Activated T-cell treated with anti-CD3 and anti-CD28 coated beads for 48 hours (primary cell): Measurements from ENCODE around the gene KRTAP19-3.
"Not testable (repeated sequence)": the region's sequence is repeated elsewhere in the genome, so short reads cannot be mapped to it uniquely, and the experiment has no call there.

ENCODE experiments used
- DNase-seq: peaks from one replicate; pipeline ENCODE4 v3.0.0-alpha.2; 2020; ENCODE audit warnings: low read depth

KRTAP19-3 gene

GRCh38 chr21:30491963-30492428 lies at the start of gene KRTAP19-3:
TSS of gene KRTAP19-3 (minus strand) at chr21:30492013. CDS start at chr21:30491957, 56 bp downstream.
- DNase-seq, result no peak

DNA sequence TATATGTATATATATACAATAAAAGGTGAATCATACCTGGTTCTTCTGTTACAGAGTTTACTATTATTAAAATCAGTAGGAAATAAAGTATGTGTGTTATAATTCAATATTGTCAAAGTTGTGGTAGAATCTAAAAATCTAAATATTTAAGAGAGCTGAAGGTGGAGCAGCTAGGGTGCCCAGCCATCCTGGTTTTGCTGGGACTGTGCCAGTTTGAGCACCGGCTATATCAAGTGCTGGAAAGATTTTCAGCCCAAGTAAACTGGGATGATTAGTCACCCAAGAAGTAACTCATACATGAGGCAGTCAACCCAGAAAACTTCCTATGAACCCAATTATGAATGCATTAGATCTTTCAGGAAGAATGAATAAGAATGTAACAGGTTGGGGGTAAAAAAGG lies 27.1 kb upstream of the KRTAP19-3 start:
- no peak for DNase-seq

DNA sequence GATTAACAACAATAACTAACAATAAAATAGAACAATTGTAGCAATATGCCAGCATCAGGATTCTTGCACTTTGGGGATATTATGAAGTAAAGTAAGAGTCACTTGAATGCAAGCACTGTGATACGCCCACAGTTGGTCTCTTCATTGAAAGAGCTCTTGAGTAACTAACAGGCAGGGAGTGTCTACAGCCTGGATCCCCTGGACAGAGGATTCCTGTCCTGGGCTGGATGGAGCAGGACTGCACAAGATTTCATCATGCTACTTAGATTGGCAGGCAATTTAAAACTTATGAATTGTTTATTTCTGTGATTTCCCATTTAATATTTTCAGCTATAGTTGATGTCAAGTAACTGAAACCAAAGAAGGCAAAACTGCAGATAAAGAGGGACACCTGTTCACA lies 23.9 kb upstream of the KRTAP19-3 start:
- no peak for DNase-seq

DNA sequence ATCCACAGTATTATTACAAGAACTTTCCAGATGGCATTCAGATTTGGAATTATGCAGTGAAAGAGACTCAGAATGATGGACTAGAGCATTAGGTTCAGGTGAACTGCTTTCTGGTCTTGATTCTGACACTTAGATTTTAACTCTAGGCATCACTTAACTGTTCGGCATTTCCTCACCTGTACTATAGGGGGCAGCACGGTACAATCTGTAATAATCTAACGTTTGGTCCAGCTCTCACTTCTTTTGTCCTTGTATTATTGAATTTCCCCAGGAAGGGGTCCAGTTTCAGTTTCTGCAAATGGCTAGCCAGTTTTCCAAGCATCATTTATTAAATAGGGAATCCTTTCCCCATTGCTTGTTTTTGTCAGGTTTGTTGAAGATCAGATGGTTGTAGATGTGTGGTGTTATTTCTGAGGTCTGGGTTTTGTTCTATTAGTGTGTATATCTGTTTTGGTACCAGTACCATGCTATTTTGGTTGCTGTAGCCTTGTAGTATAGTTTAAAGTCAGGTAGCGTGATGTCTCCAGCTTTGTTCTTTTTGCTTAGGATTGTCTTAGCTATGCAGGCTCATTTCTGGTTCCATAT lies 13.9 kb upstream of the KRTAP19-3 start:
- DNase-seq, result not testable (repeated sequence)

DNA sequence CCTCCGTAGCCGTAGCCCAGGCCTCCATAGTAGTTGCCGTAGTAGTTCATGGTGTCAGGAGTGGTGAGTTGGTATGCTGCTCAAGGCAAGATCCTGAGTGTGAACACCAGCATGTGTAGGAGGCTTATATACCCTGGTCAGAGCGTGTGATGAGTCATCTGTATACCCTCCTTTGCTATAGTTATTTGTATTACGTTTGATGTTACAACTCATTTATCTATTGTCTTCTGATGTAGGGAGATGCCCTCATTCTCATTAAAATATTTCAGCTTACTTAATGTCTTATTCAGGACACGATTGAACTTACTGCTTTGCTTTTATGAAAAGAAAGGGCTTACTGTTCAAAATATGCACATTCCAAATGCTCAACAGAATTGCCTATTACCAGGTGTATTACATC lies 10.2 kb upstream of the KRTAP19-3 start, which contains the start of gene KRTAP19-5:
Gene KRTAP19-5 (minus strand): TSS at position 101 of the 400 bp plus-strand sequence. CDS start 51 bp downstream, at position 50.
- no peak for DNase-seq

DNA sequence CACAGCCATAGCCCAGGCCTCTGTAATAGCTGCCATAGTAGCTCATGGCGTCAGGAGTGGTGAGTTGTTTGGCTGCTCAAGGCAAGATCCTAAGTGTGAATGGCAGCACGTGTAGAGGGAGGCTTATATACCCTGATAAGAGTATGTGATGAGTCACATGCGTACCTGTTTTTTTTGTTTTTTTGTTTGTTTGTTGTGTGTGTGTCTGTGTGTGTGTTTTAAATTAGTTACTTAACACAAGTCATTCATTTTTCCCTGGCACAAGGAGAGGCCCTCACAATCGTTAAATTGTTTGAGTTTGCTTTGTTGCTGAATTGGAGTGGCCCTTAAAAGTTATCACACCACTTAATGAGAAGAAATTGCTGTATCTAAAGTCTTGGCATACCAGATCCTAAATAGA lies 5.3 kb upstream of the KRTAP19-3 start, which contains the start of gene KRTAP19-4:
Gene KRTAP19-4 (minus strand): TSS at position 101 of the 400 bp plus-strand sequence. CDS start 55 bp downstream, at position 46.
- no peak for DNase-seq

GRCh38 chr21:30487336-30487735 lies 4.5 kb downstream of the KRTAP19-3 start, which contains the start of gene KRTAP19-2:
TSS of gene KRTAP19-2 (minus strand) at chr21:30487436. CDS start at chr21:30487348, 88 bp downstream.
- DNase-seq, result no peak

- DNase-seq, result no peak
These were observed 5.6 kb downstream of the KRTAP19-3 start for GRCh38 chr21:30486180-30486579.

DNA sequence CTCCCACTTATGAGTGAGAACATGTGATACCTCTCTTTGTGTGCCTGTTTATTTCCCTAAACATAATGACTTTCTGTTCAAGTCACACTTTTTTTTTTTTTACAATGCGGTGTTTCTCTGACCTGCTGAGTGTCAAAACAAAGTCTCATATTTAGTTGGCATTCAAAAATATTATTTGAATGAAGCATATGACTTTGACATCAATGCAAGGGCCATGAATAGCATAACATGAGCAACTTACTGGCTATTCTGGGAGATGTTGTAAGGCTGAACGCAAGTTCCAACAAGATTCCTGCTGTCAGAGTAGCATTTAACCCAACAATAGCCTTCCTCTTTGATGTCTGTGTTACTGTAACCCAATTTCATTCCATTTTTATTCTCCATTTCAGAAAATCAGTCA lies 9.7 kb downstream of the KRTAP19-3 start:
- no peak for DNase-seq

DNA sequence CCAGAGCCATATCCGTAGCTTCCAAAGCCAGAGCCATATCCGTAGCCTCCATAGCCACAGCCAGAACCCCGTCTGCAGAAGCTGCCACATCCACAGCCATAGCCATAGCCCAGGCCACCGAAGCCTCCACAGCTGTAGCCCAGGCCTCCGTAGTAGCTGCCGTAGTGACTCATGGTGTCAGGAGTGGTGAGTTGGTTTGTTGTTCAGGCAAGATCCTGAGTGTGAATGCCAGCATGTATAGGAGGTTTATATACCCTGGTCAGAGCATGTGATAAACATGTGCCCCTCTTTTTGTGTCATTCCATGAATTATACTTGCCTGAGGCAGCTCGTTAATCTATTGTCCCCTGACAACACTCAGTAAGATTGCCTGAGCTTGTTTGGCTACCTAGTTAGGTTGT lies 11.7 kb downstream of the KRTAP19-3 start, which contains the start of gene KRTAP19-1:
Gene KRTAP19-1 (minus strand): TSS at position 223 of the 400 bp plus-strand sequence. CDS start 50 bp downstream, at position 173.
- DNase-seq, result no peak

DNA sequence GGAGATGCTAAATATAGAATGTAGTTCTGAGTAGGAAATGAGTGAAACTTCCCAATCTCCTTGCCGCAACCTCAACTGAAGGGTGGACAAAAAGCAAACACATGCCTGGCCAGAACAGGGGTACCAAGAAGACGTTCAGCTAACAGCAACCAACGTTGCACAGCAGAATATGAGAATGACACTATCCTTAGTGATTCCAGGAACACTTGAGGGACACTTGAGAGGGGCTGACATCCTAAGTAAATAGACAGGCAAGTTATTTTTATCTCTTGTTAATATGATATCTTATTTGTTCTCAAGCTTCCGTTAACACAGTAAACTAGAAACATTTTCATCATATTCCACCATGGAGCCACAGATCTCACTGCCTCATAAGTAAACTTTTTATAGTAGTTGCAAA lies 12.6 kb downstream of the KRTAP19-3 start:
- no peak for DNase-seq

DNA sequence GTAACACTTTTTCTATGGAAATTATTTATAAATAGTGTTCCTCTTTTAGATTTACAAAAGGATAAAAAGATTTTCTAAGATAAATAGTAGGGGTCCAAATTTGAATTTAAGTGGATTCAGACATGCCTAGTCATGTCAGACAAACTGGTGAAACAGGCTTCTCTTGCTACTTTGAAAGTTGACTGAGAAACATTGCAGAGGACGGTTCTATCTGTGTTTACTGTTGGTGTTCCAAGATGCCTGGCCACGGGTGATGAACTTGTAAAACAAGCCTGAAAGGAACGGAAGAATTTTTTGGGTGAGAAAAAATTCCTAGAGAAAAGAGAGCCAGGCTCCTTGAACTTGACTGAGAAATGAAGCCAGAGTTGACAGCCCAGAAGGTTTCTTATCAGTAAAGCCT lies 13.8 kb downstream of the KRTAP19-3 start:
- no peak for DNase-seq

GRCh38 chr21:30468900-30469714 lies 22.7 kb downstream of the KRTAP19-3 start:
- no peak for DNase-seq

GRCh38 chr21:30463713-30464112 lies 28.1 kb downstream of the KRTAP19-3 start:
- DNase-seq, result no peak

DNA sequence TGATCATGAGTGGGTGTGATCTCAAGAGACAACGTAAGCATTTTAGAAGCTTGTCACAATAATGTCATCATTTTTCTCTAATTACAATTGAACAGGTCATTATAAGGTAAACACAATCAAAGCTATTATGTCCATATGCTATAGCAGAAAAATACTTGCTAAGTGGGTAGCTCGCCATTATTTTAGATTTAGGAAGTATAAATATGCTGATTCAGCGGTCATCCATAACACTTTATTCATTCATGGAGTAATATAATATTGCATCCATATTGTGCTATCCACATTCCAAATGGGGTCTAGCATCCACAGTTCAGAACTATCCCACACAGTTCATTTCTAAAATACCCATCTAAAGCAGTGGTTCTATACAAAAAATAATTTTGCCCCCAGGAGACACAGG lies 43.3 kb downstream of the KRTAP19-3 start:
- no peak for DNase-seq

- DNase-seq, result no peak
These were observed 44.8 kb downstream of the KRTAP19-3 start for GRCh38 chr21:30447056-30447455.

DNA sequence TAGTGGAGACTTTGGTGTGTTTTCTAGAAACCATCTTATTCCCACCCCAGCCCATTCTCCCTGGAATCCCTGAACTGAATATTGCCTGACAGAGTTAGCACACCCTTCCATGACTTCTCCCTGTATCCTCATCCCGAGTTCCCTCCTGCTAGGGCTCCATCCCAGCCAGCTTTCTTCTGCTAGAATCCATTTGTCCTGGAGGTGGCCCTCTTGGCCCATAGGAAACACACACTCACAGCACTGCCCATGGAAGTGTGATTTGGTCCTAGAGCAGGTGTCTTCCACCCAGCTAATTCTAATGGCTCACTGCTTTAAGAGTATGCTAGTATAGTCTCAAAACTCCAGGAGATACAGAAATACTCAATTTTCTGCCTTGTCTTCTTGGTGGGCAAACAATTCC lies 47.6 kb downstream of the KRTAP19-3 start:
- DNase-seq, result no peak

DNA sequence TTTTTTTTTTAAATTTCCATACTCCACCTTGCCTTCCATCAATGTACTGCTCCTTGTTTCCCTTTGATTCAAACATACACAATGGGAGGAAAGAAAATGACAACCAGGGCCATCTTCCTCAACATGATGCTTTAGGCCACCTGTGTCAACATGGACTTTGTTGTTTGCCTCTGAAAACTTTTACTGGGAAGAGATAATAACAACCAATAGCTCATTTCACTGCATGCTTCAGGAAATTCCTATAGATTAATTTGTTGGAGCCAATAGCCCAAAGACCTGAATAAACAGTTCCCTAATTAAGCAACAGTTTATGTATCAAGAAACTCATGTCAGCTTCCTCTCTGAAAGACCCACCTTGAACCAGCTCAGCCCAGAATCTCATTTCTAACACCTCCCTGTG lies 48.6 kb downstream of the KRTAP19-3 start:
- no peak for DNase-seq
